ENCODE measurements around the gene KCNF1.

The KCNF1 gene

DNA sequence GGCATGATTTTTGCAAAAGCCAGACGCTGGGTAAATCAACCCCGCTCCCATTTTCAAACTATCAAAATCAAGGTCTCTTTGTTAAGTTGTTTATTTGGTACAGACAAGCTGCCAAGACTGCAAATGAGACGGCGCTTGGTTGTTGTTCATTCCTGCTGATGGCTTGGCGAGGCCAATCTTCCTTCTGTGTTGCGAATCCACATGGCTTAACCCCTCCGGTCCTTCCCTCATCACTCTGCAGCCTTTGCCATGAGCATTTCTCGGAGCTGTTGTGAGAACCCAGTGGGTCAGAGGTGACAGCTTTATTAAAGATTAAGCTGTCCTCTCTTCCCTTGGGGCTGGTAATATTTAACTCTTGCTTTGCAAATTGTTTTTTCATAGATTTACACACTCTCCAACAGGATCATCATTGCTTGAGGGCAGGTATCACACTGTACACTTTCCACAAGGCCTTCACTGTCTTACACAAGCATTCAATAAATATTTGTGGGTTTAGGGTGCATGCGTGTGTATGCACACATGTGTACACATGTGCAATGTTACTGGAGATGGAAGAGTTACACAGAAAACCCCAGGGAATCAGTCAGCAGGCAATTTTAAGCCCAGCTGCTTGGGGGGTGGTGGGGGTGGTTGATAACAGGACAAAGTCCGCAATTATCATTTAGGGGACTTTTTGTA lies 27.8 kb upstream of the KCNF1 start:
- no peaks in the 10 kb centered on the region for H3K36me3 ChIP-seq (ENCODE audit: control insufficient read depth, insufficient read depth, low read length)
- H3K9me3 ChIP-seq (ENCODE audit: control insufficient read depth, low read length) = no peaks in the 10 kb centered on the region
- H3K4me3 ChIP-seq (ENCODE audit: low read length) = no peak overlapping the region
- no peaks in the 10 kb centered on the region for H3K4me1 ChIP-seq (ENCODE audit: control insufficient read depth, insufficient read depth, low read length)
- H3K27me3 ChIP-seq (ENCODE audit: control insufficient read depth, insufficient read depth, low read length) = no peaks in the 10 kb centered on the region
- H3K9ac ChIP-seq (ENCODE audit: low read length) = no peak overlapping the region

DNA sequence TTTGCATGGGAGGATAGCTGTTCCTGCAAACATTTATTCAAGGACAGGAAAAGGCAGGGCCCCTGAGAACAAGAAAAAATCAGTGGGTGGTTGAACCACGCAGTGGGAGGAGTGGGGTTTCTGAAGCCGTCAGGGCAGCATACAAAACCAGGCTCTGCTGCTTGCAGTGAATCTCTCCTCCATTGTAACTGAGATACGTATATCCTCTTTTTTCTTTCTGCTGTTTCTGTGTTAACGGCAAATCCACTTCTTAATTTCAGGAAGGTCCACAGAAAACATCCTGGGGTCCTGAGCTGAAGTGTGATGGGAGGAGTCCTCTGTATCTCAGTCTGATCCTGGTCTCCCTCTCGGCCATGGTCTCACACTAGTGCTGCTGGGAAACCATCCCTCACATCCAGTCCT lies 27.2 kb upstream of the KCNF1 start:
- Histone ChIP-seq H3K27me3 (ENCODE audit: control insufficient read depth, insufficient read depth, low read length) (no peaks in the 10 kb centered on the region), H3K4me3 (ENCODE audit: low read length) (no peak overlapping the region), H3K9ac (ENCODE audit: low read length) (no peak overlapping the region)

DNA sequence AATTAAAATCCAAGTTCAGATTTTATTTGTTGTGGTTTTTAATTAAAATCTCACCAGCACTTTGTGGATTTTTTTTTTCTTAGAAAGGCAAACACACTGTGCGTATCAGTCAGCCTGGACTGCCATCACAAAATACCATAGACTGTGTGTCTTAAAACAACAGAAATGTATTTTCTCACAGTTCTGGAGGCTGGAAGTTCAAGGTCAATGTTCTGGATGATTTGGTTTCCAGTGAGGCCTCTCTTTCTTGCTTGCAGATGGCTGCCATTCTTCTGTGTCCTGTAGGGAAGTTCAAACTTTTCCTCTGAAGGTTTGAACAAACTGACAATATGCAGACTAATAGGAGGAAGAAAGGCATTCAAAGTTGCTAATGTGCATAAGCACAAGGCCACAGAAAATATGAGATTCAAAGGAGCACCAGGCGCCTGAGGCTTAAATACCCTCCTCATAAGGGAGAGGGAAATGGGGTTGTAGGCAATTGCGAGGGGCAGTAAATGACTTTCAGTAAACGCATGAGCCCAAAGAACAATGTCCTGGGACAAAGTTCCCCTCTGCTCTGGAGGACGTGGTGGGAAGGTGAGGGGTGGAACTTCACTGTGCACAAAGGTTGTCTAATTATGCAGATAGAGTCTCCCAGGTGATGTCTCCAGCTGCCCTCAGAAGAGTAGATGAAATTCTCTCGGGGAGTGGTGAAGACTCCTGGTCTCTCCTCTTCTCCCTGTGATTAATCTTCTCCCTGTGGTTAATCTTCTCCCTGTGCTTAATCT lies 26.5 kb upstream of the KCNF1 start:
- Histone ChIP-seq H3K4me3 (ENCODE audit: low read length) (no peak overlapping the region), H3K9me3 (ENCODE audit: control insufficient read depth, low read length) (no peaks in the 10 kb centered on the region), H3K4me1 (ENCODE audit: control insufficient read depth, insufficient read depth, low read length) (no peaks in the 10 kb centered on the region), H3K36me3 (ENCODE audit: control insufficient read depth, insufficient read depth, low read length) (no peaks in the 10 kb centered on the region), H3K9ac (ENCODE audit: low read length) (no peak overlapping the region), H3K27me3 (ENCODE audit: control insufficient read depth, insufficient read depth, low read length) (no peaks in the 10 kb centered on the region)

More for the DNA sequence above, 27.2 kb upstream of the KCNF1 start:
- no peaks in the 10 kb centered on the region for H3K36me3 ChIP-seq (ENCODE audit: control insufficient read depth, insufficient read depth, low read length)
- no peaks in the 10 kb centered on the region for H3K4me1 ChIP-seq (ENCODE audit: control insufficient read depth, insufficient read depth, low read length)
- no peaks in the 10 kb centered on the region for H3K9me3 ChIP-seq (ENCODE audit: control insufficient read depth, low read length)

DNA sequence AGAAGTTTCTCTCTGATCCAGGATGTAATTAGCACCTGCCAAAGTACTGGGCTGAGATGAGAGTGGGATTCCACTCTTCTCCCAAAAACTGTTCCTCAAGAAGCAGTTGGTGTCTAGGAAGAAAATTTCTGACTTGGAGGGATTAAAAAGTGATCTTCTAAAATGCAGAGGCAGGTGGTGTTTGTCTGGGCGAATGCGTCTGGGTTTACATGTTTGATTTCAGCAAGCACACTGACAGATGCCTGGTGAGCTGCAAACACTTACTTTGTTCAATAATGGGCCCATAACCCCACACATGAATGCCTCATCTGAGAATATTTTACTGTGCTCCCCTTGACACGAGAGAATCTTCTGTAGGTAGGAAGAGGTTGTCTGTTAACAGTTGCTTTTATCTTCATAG lies 24.3 kb upstream of the KCNF1 start:
- no peaks in the 10 kb centered on the region for H3K4me1 ChIP-seq (ENCODE audit: control insufficient read depth, insufficient read depth, low read length)
- no peak overlapping the region for H3K4me3 ChIP-seq (ENCODE audit: low read length)
- no peaks in the 10 kb centered on the region for H3K9me3 ChIP-seq (ENCODE audit: control insufficient read depth, low read length)
- no peaks in the 10 kb centered on the region for H3K36me3 ChIP-seq (ENCODE audit: control insufficient read depth, insufficient read depth, low read length)
- no peaks in the 10 kb centered on the region for H3K27me3 ChIP-seq (ENCODE audit: control insufficient read depth, insufficient read depth, low read length)
- H3K9ac ChIP-seq (ENCODE audit: low read length) = no peak overlapping the region

DNA sequence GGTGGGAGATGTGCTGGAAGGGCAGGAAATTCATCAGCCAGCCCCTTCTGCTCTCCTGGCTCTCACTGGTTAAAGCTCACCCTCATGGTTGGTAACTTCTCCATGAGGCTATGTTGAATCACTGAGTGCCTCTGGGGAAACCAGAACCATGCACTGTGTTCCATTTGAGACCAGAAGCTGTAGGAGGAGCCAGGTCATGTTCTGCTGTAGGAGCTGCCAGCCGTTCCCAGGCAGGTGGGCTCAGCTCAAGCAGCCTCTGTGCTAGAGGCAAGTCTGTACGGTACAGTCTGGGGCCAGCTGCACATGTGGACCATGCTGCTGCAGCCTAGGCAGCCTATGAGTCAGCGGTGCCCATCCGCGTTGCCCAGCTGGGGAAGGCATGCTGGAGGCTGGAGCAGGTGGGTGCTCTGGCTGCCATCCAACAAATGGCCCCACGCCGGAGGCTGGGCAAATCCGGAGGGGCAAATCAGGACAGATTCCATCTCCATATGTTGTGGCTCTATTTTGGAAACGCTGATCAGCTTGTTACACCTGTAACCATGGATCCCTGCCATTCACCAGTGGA lies 22.0 kb upstream of the KCNF1 start:
- Histone ChIP-seq H3K4me1 (ENCODE audit: control insufficient read depth, insufficient read depth, low read length) (no peaks in the 10 kb centered on the region), H3K36me3 (ENCODE audit: control insufficient read depth, insufficient read depth, low read length) (no peaks in the 10 kb centered on the region), H3K27me3 (ENCODE audit: control insufficient read depth, insufficient read depth, low read length) (no peaks in the 10 kb centered on the region), H3K9ac (ENCODE audit: low read length) (no peak overlapping the region), H3K4me3 (ENCODE audit: low read length) (no peak overlapping the region), H3K9me3 (ENCODE audit: control insufficient read depth, low read length) (no peaks in the 10 kb centered on the region)

DNA sequence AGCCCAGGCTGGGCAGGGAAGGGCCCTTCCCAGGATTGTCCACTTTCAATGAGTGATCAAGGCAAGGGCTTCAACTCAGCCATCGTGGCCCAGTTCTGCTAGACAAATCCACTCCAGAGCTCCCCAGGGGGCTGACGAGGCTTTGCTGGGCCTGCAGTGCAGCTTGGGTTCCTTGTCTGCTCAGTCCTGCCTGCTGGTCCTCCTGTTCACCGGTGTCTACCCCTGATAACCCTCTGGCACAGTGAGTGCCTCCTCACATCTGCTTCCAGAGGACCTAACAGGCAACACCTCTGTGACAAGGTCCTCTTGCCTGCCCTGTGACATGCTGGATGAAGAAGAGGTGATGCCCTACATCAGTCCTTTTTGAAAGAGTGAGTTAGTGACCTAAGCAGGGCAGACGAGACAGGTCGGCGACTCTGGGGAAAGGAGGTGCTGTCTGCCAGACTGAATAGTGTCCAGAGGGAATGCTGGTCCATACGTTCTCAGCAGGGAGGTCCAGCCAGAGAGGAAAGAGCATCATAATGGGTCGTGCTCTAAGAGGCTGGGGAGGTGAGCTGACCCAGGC lies 20.9 kb upstream of the KCNF1 start:
- Histone ChIP-seq H3K9me3 (ENCODE audit: control insufficient read depth, low read length) (no peaks in the 10 kb centered on the region), H3K36me3 (ENCODE audit: control insufficient read depth, insufficient read depth, low read length) (no peaks in the 10 kb centered on the region), H3K27me3 (ENCODE audit: control insufficient read depth, insufficient read depth, low read length) (no peaks in the 10 kb centered on the region), H3K4me3 (ENCODE audit: low read length) (no peak overlapping the region), H3K9ac (ENCODE audit: low read length) (no peak overlapping the region), H3K4me1 (ENCODE audit: control insufficient read depth, insufficient read depth, low read length) (no peaks in the 10 kb centered on the region)

DNA sequence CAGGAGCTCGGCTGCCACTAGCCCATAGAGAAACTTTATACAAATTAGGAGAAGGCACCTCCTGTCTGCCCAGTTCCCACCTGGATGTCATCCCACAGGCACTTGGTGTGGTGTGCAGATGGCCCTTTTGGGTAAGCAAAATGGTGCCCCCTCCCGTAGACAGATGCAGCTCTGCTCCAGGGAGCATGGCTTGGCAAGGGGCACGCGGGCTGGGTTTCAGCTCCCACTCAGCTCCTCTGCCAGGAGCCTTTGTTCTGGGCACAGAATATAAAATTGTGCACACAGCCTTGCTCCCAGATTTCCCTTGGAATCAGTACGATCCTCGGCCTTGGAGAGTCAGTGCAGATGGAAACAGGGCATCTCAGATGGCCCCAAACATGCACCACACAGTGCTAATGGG lies 20.3 kb upstream of the KCNF1 start:
- Histone ChIP-seq H3K9me3 (ENCODE audit: control insufficient read depth, low read length) (no peaks in the 10 kb centered on the region), H3K4me3 (ENCODE audit: low read length) (no peak overlapping the region), H3K36me3 (ENCODE audit: control insufficient read depth, insufficient read depth, low read length) (no peaks in the 10 kb centered on the region), H3K9ac (ENCODE audit: low read length) (no peak overlapping the region), H3K4me1 (ENCODE audit: control insufficient read depth, insufficient read depth, low read length) (no peaks in the 10 kb centered on the region), H3K27me3 (ENCODE audit: control insufficient read depth, insufficient read depth, low read length) (no peaks in the 10 kb centered on the region)

DNA sequence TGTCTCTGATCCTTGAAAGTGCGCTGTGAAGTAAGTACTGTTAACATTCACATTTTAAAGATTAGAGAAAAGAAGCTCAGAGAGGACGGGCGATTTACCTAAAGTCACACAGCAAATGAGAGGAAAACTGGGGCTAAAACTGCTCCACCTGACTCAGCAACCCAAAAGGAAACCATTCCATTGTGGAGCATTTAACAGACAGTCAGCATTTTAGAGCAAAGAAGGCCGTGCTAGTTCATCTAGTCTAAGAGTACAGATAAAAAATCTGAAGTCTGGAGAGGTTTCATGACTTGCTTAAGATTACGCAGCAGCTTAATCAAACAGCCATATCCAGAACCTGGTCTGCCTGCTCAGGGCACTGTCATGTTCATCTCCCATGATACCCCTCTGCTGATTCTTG lies 19.9 kb upstream of the KCNF1 start:
- no peaks in the 10 kb centered on the region for H3K9me3 ChIP-seq (ENCODE audit: control insufficient read depth, low read length)
- no peaks in the 10 kb centered on the region for H3K36me3 ChIP-seq (ENCODE audit: control insufficient read depth, insufficient read depth, low read length)
- H3K4me1 ChIP-seq (ENCODE audit: control insufficient read depth, insufficient read depth, low read length) = no peaks in the 10 kb centered on the region
- H3K9ac ChIP-seq (ENCODE audit: low read length) = no peak overlapping the region
- H3K4me3 ChIP-seq (ENCODE audit: low read length) = no peak overlapping the region
- H3K27me3 ChIP-seq (ENCODE audit: control insufficient read depth, insufficient read depth, low read length) = no peaks in the 10 kb centered on the region

DNA sequence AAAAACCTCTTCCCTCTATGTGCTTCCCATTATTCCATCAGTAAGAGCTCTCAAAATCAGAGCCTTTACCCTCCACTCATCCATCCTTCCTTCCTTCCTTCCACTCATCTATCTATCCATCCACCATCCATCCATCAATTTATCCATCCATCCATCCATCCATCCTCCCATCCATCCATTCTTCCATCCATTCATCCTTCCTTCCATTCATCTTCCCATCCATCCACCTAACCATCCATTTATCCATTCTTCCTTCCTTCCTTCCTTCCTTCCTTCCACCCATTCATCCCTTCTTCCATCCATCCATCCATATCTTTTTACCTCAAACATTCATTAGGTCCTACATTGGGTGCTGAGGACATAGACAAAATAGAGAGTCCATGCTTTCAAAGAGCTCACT lies 19.4 kb upstream of the KCNF1 start:
- H3K27me3 ChIP-seq (ENCODE audit: control insufficient read depth, insufficient read depth, low read length) = no peaks in the 10 kb centered on the region
- H3K4me1 ChIP-seq (ENCODE audit: control insufficient read depth, insufficient read depth, low read length) = no peaks in the 10 kb centered on the region
- no peaks in the 10 kb centered on the region for H3K9me3 ChIP-seq (ENCODE audit: control insufficient read depth, low read length)
- no peak overlapping the region for H3K9ac ChIP-seq (ENCODE audit: low read length)
- no peaks in the 10 kb centered on the region for H3K36me3 ChIP-seq (ENCODE audit: control insufficient read depth, insufficient read depth, low read length)
- H3K4me3 ChIP-seq (ENCODE audit: low read length) = no peak overlapping the region

DNA sequence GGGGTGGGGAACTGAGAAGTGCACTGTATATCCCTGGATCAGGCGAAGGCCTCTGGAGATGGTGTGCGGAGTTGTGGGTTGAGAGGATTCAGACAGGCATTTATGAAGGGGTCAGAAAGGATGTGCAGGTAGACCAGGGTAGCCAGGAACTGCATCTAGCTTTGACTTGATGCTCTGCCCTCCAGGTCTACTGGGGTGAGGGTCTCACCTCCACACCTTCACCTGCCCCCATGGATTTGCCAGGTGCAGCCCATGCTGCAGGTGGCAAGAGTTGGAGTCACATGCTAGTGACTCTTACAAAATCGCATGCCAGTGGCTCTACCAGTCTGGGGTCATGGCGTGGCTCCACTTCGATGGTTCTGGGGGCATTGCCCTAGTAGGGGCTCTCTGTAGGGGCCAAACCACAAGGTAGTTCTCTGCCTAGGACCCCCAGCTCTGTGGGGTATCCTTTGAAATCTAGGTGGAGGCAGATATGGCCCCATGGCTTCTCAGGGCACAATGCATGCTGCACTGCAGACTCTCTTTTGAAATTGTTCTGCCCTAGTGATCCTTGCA lies 18.9 kb upstream of the KCNF1 start:
- Histone ChIP-seq H3K9ac (ENCODE audit: low read length) (no peak overlapping the region), H3K27me3 (ENCODE audit: control insufficient read depth, insufficient read depth, low read length) (no peaks in the 10 kb centered on the region), H3K4me3 (ENCODE audit: low read length) (no peak overlapping the region), H3K4me1 (ENCODE audit: control insufficient read depth, insufficient read depth, low read length) (no peaks in the 10 kb centered on the region), H3K36me3 (ENCODE audit: control insufficient read depth, insufficient read depth, low read length) (no peaks in the 10 kb centered on the region), H3K9me3 (ENCODE audit: control insufficient read depth, low read length) (no peaks in the 10 kb centered on the region)

DNA sequence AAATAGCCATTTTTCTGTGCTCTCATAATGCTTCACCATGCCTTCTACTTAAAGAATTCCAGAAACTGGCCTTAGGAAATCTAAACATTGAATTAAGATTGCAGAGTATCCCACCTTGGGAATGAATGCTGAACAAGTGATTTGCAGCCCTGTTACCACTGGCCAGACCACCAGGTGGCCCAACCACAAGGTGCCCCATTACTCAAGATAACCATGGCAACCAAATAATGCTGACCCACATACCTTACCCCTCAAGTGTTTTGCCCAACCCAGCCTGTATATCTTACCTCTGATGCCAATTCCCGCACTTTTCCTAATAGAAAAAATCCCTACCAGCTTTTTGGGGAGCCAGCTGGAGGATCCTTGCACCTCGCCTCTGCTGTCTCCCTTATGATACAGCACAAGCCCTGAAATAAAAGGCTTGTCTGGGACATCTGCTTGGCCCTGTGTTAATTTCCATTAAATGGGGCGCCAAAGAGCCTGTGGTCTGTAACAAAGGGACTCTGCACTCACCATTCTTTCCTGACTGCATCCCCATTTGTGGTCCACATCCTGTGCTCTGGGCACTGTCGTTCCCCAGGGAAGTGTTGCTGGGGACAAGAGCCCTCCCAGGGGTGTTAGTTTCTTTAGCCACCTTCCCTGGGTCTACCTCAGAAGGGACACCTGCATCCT lies 17.3 kb upstream of the KCNF1 start:
- no peak overlapping the region for H3K4me3 ChIP-seq (ENCODE audit: low read length)

More for the DNA sequence above, 17.3 kb upstream of the KCNF1 start:
- Histone ChIP-seq H3K9me3 (ENCODE audit: control insufficient read depth, low read length) (no peaks in the 10 kb centered on the region), H3K9ac (ENCODE audit: low read length) (no peak overlapping the region), H3K4me1 (ENCODE audit: control insufficient read depth, insufficient read depth, low read length) (no peaks in the 10 kb centered on the region), H3K27me3 (ENCODE audit: control insufficient read depth, insufficient read depth, low read length) (no peaks in the 10 kb centered on the region), H3K36me3 (ENCODE audit: control insufficient read depth, insufficient read depth, low read length) (no peaks in the 10 kb centered on the region)

Data from mucosa of stomach (tissue), 1 donor.